IMR-90 (cell line): ENCODE results near the gene TMOD1. TPM values are rescaled to one million over a fixed set of nuclear protein-coding genes. Genes with fewer than 3 reads are reported as not detected.

Source experiments
- ATAC-seq: fragments of 200-7000 bp; cut with Tn5 transposase; 2 replicates; pipeline ENCODE4 v1.9.1; 2020; ENCODE audit warnings: low read depth, mild to moderate bottlenecking, moderate library complexity
- BruUV-seq: library from RNA; stranded (reverse); fragments of 400-500 nt; replicated peaks from 2 replicates; lab custom pipeline; 2021; lab: Mats Ljungman, UMichigan
- CTCF ChIA-PET: fragments of 300-600 bp; formaldehyde crosslinking; extraction: SDS; loops from one replicate; lab custom pipeline; 2021; ENCODE audit warnings: antibody characterized with exemption; lab: Yijun Ruan, JAX
- POLR2A ChIA-PET: fragments of 300-600 bp; sonication (Branson Sonifier 250); formaldehyde crosslinking; loops from one replicate; lab custom pipeline; 2022; ENCODE audit warnings: antibody characterized with exemption; ENCODE audit not compliant: unreplicated experiment; lab: Charles Lee
- DNase-seq: peaks from one replicate; pipeline ENCODE4 v3.0.0; 2013
- H2AFZ ChIP-seq: replicated peaks from 2 replicates; pipeline ENCODE3; 2013; ENCODE audit warnings: low read length, mild to moderate bottlenecking; ENCODE audit not compliant: poor library complexity
- H2AK5ac ChIP-seq: 2 replicates; pipeline ENCODE4 v1.6.1; 2013; ENCODE audit warnings: low read depth, low read length, inconsistent platforms
- H2AK9ac ChIP-seq: replicated peaks from 2 replicates; pipeline ENCODE3; 2013; ENCODE audit warnings: mild to moderate bottlenecking, low read depth, low read length, moderate library complexity; ENCODE audit not compliant: poor library complexity
- H2BK120ac ChIP-seq: 2 replicates; pipeline ENCODE4 v1.6.1; 2013; ENCODE audit warnings: low read depth, low read length, inconsistent platforms
- H2BK15ac ChIP-seq: 3 replicates; pipeline ENCODE4 v1.6.1; 2013; ENCODE audit warnings: low read depth, low read length, inconsistent platforms
- H2BK20ac ChIP-seq: 2 replicates; pipeline ENCODE4 v1.6.1; 2013; ENCODE audit warnings: low read depth, mild to moderate bottlenecking, inconsistent platforms, low read length, moderate library complexity
- H2BK5ac ChIP-seq: 2 replicates; pipeline ENCODE4 v1.6.1; 2013; ENCODE audit warnings: mild to moderate bottlenecking, low read depth, low read length, inconsistent platforms; ENCODE audit not compliant: poor library complexity, severe bottlenecking
- H3K14ac ChIP-seq: replicated peaks from 2 replicates; pipeline ENCODE4 v1.6.1; 2013; ENCODE audit warnings: low read depth, low read length, inconsistent platforms
- H3K18ac ChIP-seq: 2 replicates; pipeline ENCODE4 v1.6.1; 2013; ENCODE audit warnings: low read depth, low read length, control low read depth
- H3K23ac ChIP-seq: 2 replicates; pipeline ENCODE4 v1.6.1; 2013; ENCODE audit warnings: low read depth, low read length, inconsistent platforms
- H3K27ac ChIP-seq: 2 replicates; pipeline ENCODE4 v1.5.1; 2013; ENCODE audit warnings: mild to moderate bottlenecking, control low read depth, low read length; ENCODE audit not compliant: insufficient read depth
- H3K27me3 ChIP-seq: 2 replicates; pipeline ENCODE4 v1.6.1; 2013; ENCODE audit warnings: low read length; ENCODE audit not compliant: control insufficient read depth, insufficient read depth
- H3K36me3 ChIP-seq: 2 replicates; pipeline ENCODE4 v1.6.1; 2013; ENCODE audit warnings: low read length, mixed read lengths; ENCODE audit not compliant: control insufficient read depth, insufficient read depth
- H3K4ac ChIP-seq: 2 replicates; pipeline ENCODE4 v1.6.1; 2013; ENCODE audit warnings: low read depth, low read length, inconsistent platforms
- H3K4me1 ChIP-seq: 2 replicates; pipeline ENCODE4 v1.6.1; 2013; ENCODE audit warnings: low read length, mixed read lengths; ENCODE audit not compliant: control insufficient read depth, insufficient read depth
- H3K4me2 ChIP-seq: 2 replicates; pipeline ENCODE4 v1.6.1; 2013; ENCODE audit warnings: low read depth, mild to moderate bottlenecking, control low read depth, low read length, moderate library complexity
- H3K4me3 ChIP-seq: 2 replicates; pipeline ENCODE4 v1.5.1; 2013; ENCODE audit warnings: low read depth, mild to moderate bottlenecking, control low read depth, low read length, moderate library complexity; ENCODE audit not compliant: insufficient read depth
- H3K56ac ChIP-seq: 2 replicates; pipeline ENCODE4 v1.6.1; 2013; ENCODE audit warnings: low read length, inconsistent platforms; ENCODE audit not compliant: insufficient read depth; ENCODE audit errors: extremely low read depth
- H3K79me1 ChIP-seq, 2 experiments: 2 replicates each; pipeline ENCODE4 v1.6.1; 2013; ENCODE audit warnings: low read length in 2 of 2, inconsistent platforms in 1 of 2, low read depth in 1 of 2
- H3K9ac ChIP-seq: 2 replicates; pipeline ENCODE4 v1.6.1; 2013; ENCODE audit warnings: low read depth, low read length, control low read depth
- H3K9me1 ChIP-seq: 2 replicates; pipeline ENCODE4 v1.6.1; 2013; ENCODE audit warnings: low read length, inconsistent platforms; ENCODE audit not compliant: insufficient read depth
- H3K9me3 ChIP-seq: 2 replicates; pipeline ENCODE4 v1.6.1; 2013; ENCODE audit warnings: low read length; ENCODE audit not compliant: control insufficient read depth, insufficient read depth
- H4K20me1 ChIP-seq: 2 replicates; pipeline ENCODE4 v1.6.1; 2013; ENCODE audit warnings: low read length, inconsistent platforms; ENCODE audit not compliant: insufficient read depth
- H4K5ac ChIP-seq: 2 replicates; pipeline ENCODE4 v1.6.1; 2013; ENCODE audit warnings: mild to moderate bottlenecking, low read depth, low read length, control low read depth
- H4K8ac ChIP-seq, 2 experiments: 2 replicates each; pipeline ENCODE4 v1.6.1; 2013; ENCODE audit warnings: low read depth in 2 of 2, low read length in 2 of 2, control low read depth in 1 of 2, inconsistent platforms in 1 of 2
- H4K91ac ChIP-seq: 2 replicates; pipeline ENCODE4 v1.6.1; 2013; ENCODE audit warnings: low read depth, low read length, inconsistent platforms; ENCODE audit not compliant: insufficient read depth
- CEBPB ChIP-seq: IDR thresholded peaks from 2 replicates; pipeline ENCODE4 v1.6.1; 2012; ENCODE audit warnings: low read depth, low read length, improper control_type of control experiment
- CHD1 ChIP-seq: IDR thresholded peaks from 2 replicates; pipeline ENCODE4 v1.6.1; 2012; ENCODE audit warnings: low read depth, low read length, improper control_type of control experiment
- FOS ChIP-seq: fragments of 150-350 bp; IDR thresholded peaks from 2 replicates; pipeline ENCODE4 v1.6.1; 2016; ENCODE audit warnings: low read depth, low read length
- MAFK ChIP-seq: IDR thresholded peaks from 2 replicates; pipeline ENCODE4 v1.6.1; 2012; ENCODE audit warnings: low read depth, low read length, improper control_type of control experiment
- MAZ ChIP-seq: IDR thresholded peaks from 2 replicates; pipeline ENCODE4 v1.6.1; 2012; ENCODE audit warnings: low read depth, mild to moderate bottlenecking, low read length, improper control_type of control experiment, moderate library complexity, borderline replicate concordance
- NFE2L2 ChIP-seq: fragments of 150-350 bp; IDR thresholded peaks from 2 replicates; pipeline ENCODE4 v1.6.1; 2016; ENCODE audit warnings: low read depth, mild to moderate bottlenecking, low read length
- RAD21 ChIP-seq: IDR thresholded peaks from 2 replicates; pipeline ENCODE4 v1.6.1; 2012; ENCODE audit warnings: low read length, improper control_type of control experiment
- RCOR1 ChIP-seq: IDR thresholded peaks from 2 replicates; pipeline ENCODE4 v1.6.1; 2012; ENCODE audit warnings: mild to moderate bottlenecking, low read length, improper control_type of control experiment; ENCODE audit not compliant: insufficient replicate concordance
- SMC3 ChIP-seq: fragments of 150-350 bp; IDR thresholded peaks from 2 replicates; pipeline ENCODE4 v1.6.1; 2016; ENCODE audit warnings: low read depth, mild to moderate bottlenecking, antibody characterized with exemption, low read length, moderate library complexity
- WGBS, 2 experiments: methylation state at CpG; one replicate each; pipeline versions ENCODE4 v1.1.5 to v1.1.7; 2013; ENCODE audit warnings: missing lambda C conversion rate in 2 of 2; ENCODE audit not compliant: insufficient read length in 1 of 2; ENCODE audit errors: extremely low coverage in 2 of 2; 5-methylcytosine and 5-hydroxymethylcytosine counted together
- dilution Hi-C: fragments of 300-500 bp; cut with HindIII; formaldehyde crosslinking; loops from one replicate; pipeline ENCODE4 v1.14.3; 2018; ENCODE audit warnings: low sequenced_read_pairs; ENCODE audit not compliant: unreplicated experiment
- in situ Hi-C: fragments of 300-500 bp; cut with MboI; formaldehyde crosslinking; loops from 3 replicates; pipeline ENCODE4 v1.14.3; 2019; ENCODE audit warnings: low sequenced_read_pairs, inconsistent platforms, mixed read lengths
- intact Hi-C: fragments of 100-400 bp; cut with micrococcal nuclease; formaldehyde crosslinking; loops from 2 replicates; pipeline ENCODE4 v1.10.0; 2022
- polyA plus RNA-seq, 3 experiments: library from polyadenylated mRNA; depleted of rRNA; stranded (reverse); fragments of >200 nt; gene quantifications; 2 replicates each; pipeline ENCODE4 v1.2.3, GENCODE V29; 2012; ENCODE audit warnings: low replicate concordance in 1 of 3
- total RNA-seq: library from RNA; depleted of rRNA; stranded (reverse); fragments of >200 nt; gene quantifications from 2 replicates; pipeline ENCODE4 v1.2.3, GENCODE V29; 2012
- TF ChIP-seq, protein P1 (sequence below): fragments of 150-350 bp; IDR thresholded peaks from 2 replicates; pipeline ENCODE4 v1.6.1; 2016; ENCODE audit warnings: low read depth, mild to moderate bottlenecking, low read length, moderate library complexity, borderline replicate concordance
- TF ChIP-seq, protein P2 (sequence below): fragments of 150-350 bp; IDR thresholded peaks from 2 replicates; pipeline ENCODE4 v1.6.1; 2017; ENCODE audit warnings: mild to moderate bottlenecking, antibody characterized with exemption, low read length, low read depth

TMOD1 gene
- total and polyA plus RNA-seq, 2 of the 4 experiments (the other 2 are of a cell fraction): 0.18 to 0.38 TPM

DNA sequence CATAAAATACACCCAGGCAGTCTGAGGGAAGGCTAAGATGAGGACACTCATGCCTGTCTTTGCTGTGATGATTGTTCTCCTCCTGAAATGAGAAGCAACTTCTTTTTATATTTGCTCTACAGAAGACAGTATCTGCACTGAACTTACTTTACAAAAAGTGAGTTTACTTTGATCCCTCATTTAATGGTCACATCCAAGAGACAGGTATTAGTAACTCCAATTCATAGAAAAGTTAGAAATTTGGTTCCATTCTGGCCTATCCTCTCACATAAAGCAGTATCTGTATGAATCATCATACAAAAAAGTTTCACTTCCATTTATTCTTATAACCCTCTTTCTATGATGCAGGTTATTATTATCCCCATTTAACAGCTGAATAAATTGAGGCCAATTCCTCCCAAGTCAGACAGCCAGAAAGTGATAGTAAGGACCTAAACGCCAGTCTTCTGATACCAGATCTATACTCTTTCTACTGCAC, 116.5 kb downstream of the TMOD1 start:
- H3K18ac ChIP-seq: no peak overlapping the region
- peaks cover 17% of the 10 kb centered on the region for H3K36me3 ChIP-seq
- H3K4me1 ChIP-seq: no peaks in the 10 kb centered on the region
- in situ Hi-C loops (loop anchor here (5.0 to 10.0 kb wide), 2 partner anchors 151 to 753 kb away; no protein-coding TSS in a partner anchor), dilution Hi-C loops (no loop called here), intact Hi-C loops (no loop called here)
- H3K9me3 ChIP-seq: no peaks in the 10 kb centered on the region
- ChIA-PET POLR2A (no interaction called here), CTCF (no interaction called here)
- H3K4me2 ChIP-seq: no peak overlapping the region
- H4K91ac ChIP-seq: no peak overlapping the region
- no peak overlapping the region for H3K4me3 ChIP-seq
- H3K14ac ChIP-seq: no peak overlapping the region
- no peak overlapping the region for H2BK5ac ChIP-seq
- H3K27me3 ChIP-seq: no peaks in the 10 kb centered on the region
- no peak overlapping the region for H2AK9ac ChIP-seq
- H2BK15ac ChIP-seq: no peak overlapping the region
- no peak overlapping the region for H3K23ac ChIP-seq
- H2BK20ac ChIP-seq: no peak overlapping the region
- no peak for ATAC-seq
- H4K8ac ChIP-seq: no peak overlapping the region
- no peak overlapping the region for H3K56ac ChIP-seq
- no peak overlapping the region for H4K5ac ChIP-seq
- H2AFZ ChIP-seq: no peak overlapping the region
- DNase-seq: no peak
- no peak overlapping the region for H2BK120ac ChIP-seq
- no TSS peak for BruUV-seq
- H3K9me1 ChIP-seq: no peaks in the 10 kb centered on the region
- no peak overlapping the region for H2AK5ac ChIP-seq
- H3K79me1 ChIP-seq: no peaks in the 10 kb centered on the region
- no peaks in the 10 kb centered on the region for H4K20me1 ChIP-seq
- no peak overlapping the region for H3K9ac ChIP-seq
- TF ChIP-seq MAZ: no peak
- no peak for TF ChIP-seq CEBPB
- TF ChIP-seq, protein P1, sequence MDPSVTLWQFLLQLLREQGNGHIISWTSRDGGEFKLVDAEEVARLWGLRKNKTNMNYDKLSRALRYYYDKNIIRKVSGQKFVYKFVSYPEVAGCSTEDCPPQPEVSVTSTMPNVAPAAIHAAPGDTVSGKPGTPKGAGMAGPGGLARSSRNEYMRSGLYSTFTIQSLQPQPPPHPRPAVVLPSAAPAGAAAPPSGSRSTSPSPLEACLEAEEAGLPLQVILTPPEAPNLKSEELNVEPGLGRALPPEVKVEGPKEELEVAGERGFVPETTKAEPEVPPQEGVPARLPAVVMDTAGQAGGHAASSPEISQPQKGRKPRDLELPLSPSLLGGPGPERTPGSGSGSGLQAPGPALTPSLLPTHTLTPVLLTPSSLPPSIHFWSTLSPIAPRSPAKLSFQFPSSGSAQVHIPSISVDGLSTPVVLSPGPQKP: no peak
- TF ChIP-seq RAD21: no peak
- no peak for TF ChIP-seq NFE2L2
- TF ChIP-seq, protein P2, sequence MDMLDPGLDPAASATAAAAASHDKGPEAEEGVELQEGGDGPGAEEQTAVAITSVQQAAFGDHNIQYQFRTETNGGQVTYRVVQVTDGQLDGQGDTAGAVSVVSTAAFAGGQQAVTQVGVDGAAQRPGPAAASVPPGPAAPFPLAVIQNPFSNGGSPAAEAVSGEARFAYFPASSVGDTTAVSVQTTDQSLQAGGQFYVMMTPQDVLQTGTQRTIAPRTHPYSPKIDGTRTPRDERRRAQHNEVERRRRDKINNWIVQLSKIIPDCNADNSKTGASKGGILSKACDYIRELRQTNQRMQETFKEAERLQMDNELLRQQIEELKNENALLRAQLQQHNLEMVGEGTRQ: no peak
- no peak for TF ChIP-seq MAFK
- TF ChIP-seq FOS: no peak
- TF ChIP-seq RCOR1: no peak
- TF ChIP-seq CHD1: no peak
- TF ChIP-seq SMC3: no peak
- no peak overlapping the region for H3K4ac ChIP-seq
- no CpG with 5 or more reads among the region's 1 CpG for WGBS, 2 experiments
- no peak overlapping the region for H3K27ac ChIP-seq
